ENCODE data around the gene EPB41L5.
"Not testable (repeated sequence)": the region's sequence is repeated elsewhere in the genome, so short reads cannot be mapped to it uniquely, and the experiment has no call there.

EPB41L5 gene

DNA sequence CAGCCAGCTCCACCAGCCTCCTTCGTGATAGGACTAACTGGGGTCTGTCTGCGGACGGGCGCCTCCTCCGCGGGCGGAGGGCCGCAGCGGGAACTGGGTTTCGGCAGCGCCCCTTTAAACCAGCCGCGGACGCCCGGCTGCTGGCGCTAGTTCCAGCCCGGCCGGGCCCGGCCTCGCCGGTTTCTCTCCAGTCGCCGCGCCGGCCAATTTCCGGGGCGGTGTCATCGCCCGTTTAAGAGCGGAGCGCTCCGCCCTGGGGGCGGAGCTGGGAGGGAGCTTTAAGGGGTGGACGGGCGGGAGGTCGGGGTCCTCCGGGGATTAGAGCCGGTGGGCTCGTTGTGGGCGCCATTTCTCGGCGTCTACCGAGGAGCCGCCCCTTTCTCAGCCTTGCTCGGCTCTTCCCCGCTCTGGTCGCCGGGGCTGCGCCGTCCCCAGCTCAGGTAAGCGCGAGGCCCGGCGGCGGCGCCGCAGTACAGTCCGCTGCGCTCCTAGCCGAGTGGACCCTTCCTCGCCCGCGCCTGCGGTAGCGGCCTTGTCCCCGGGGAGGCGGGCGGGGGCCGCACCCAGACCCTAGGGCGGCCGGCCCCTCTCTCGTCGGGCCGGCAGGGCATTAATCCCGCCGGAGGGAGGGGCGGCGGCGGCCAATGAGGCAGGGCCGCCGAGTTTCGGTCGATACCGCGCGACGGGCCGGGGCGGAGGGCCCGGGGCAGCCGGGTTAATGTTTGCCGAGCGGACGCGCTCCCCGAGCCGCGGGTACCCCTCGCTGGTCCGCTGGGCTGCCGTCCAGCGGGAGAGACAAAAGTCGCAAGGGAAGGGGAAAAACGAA, at the start of gene EPB41L5:
EPB41L5 (plus strand) TSS at position 307 of the 826 bp plus-strand sequence. CDS start 6,008 bp downstream, outside the sequence.
- peak; percentile 49 to 78 for DNase-seq

DNA sequence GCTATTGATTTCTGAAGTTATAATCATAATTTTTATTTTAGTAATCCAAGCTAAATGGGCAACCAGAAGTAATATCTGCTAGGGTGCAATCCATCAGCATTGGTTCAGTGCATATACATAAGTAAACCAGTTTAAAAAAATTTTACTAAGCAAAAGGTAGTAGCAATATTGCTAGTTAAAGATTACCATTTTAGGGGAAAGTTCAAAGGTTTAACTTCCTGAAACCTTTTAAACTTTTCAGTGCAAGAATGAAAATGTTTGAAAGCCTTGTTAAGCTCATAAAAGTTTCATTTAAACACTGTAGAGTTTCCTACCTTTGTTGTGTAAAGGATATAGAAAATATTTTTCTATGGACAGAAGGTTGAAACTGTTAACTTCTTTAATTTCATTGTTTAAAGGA, 31.0 kb upstream of the EPB41L5 start:
- DNase-seq, result no peak

DNA sequence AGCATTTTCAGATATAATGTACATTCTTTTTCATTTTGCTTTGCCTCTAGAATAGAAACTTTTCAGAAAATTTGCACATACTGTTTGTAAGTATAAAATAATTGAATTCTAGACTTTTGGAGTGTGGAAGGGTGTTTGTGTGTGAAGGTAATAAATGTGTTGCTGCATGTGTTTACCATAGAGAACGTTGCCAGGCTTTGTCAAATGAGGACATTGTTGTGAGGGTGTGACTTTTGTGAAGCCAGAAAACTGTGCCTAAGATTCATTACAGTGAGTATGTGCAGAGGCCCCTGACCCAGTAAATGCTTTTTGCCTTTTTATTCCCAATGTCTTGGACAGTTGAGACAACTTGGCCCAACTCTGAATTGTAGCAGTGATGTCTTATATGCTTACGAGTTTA, 30.4 kb upstream of the EPB41L5 start:
- no peak for DNase-seq

DNA sequence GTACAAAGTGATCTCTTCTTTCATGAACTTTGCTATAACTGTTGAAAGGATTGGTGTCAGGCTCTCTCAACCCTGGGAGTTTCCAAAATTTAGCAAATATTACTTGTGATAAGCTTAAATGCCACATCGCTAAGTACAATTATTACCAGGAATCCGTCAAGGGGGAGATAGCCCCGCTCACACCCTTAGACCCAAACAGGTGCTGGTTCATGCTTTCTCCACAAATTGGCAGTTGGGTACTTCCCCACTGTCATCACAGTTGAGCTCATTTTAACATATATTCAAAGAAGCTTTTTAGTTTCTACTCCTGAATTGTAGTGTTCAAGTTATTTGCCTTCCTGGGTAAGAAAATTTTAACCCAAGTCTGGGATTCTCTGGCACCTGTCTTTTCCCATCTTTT, 29.8 kb upstream of the EPB41L5 start:
- DNase-seq, result no peak

DNA sequence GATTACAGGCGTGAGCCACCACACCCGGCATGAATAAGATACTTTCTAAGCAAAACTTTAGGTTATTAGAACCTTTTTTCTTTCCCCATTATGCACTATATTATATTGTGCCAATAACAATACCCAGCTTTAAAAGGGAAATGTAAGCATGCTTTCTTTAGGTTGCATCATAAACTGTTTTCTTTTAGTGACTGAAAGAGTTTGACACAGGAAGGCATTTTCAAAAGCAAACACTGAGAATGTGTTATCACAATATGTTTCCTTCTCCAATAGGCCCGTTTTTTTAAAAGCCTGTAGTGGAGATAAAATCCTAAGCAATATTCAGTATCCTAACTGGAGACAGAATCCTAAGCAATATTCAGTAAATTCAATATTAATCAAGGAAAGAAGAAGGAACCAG, 16.7 kb upstream of the EPB41L5 start:
- DNase-seq, result no peak

DNA sequence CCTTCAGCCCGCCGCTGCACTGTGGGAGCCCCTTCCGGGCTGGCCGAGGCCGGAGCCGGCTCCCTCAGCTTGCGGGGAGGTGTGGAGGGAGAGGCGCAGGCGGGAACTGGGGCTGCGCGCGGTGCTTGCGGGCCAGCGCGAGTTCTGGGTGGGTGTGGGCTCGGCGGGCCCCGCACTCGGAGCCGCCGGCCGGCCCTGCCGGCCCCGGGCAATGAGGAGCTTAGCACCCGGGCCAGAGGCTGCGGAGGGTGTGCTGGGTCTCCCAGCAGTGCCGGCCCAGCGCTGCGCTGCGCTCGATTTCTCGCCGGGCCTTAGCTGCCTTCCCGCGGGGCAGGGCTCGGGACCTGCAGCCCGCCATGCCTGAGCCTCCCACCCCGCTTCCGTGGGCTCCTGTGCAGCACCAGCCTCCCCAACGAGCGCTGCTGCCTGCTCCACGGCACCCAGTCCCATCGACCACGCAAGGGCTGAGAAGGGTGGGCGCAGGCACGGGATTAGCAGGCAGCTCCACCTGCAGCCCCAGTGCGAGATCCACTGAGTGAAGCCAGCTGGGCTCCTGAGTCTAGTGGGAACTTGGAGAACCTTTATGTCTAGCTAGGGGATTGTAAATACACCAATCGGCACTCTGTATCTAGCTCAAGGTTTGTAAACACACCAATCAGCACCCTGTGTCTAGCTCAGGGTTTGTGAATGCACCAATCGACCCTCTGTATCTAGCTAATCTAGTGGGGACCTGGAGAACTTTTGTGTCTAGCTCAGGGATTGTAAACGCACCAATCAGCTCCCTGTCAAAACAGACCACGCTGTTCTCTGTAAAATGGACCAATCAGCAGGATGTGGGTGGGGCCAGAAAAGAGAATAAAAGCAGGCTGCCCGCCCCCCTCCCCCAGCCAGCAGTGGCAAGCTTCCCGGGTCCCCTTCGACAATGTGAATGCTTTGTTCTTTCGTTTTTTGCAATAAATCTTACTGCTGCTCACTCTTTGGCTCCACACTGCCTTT, 15.7 kb upstream of the EPB41L5 start:
- DNase-seq, result not testable (repeated sequence)

DNA sequence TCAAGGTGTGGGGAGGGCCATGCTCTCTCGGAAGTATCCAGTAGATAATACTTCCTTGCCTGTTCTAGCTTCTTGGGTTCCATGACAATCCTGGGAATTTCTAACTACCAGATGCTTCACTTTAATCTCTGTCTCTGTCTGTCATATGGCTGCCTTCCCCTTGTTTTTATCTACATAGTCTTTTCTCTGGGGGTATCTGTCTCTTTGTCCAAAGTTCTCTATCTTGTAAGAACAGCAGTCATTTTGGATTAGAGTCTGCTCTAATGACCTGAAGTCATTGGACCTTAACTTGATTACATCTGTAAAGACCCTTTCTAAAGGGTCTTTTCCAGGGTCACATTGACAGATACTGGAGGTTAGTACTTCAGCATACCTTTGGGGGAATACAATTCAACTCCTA, 11.4 kb upstream of the EPB41L5 start:
- DNase-seq, result no peak

DNA sequence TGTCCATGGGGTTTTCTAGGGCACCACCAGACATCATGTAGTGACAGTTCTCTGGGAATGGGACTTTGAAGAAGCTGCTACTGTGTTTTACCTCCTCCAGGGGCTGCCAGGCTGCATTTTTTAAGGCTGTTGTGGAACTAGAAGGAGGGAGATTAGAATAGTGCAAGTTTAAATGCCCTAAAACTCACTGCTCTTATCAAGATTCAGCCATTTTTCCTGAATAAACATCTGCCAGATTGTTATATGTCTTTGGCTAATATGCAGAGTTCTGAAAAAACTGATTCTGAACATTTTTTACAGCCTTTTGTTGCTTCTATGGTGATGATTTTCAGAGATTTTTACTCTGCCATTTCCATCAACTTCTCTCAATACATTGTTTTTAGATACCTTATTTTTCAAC, 8.6 kb upstream of the EPB41L5 start:
- DNase-seq, result no peak

DNA sequence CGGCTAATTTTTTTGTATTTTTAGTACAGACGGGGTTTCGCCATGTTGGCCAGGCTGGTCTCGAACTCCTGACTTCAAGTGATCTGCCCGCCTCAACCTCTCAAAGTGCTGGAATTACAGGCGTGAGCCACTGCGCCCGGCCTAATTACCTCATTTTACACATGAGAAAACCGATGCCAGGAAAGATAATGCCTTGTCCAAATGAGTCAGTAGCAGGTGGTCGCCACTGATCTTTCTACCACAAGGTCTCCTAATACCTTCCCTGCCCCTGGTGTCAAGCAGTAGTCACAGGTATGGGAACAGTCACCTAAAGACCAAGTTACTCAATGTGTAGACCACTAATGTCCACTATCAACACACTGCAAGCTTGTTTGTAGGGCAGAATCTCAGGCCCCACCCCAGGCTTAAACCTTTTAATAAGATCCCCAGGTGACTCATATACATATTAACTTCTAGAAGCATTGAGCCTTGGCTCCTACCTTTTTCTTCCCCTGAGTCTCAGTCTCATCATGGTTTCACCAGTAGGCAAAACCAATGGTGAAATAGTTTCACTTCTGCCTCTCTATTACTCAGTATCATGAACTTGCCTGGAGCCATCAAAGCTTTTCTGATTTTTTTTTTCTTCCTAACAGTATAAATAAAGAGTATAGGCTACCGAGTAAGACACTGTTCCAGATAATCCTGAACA, 6.9 kb upstream of the EPB41L5 start:
- DNase-seq, result no peak

DNA sequence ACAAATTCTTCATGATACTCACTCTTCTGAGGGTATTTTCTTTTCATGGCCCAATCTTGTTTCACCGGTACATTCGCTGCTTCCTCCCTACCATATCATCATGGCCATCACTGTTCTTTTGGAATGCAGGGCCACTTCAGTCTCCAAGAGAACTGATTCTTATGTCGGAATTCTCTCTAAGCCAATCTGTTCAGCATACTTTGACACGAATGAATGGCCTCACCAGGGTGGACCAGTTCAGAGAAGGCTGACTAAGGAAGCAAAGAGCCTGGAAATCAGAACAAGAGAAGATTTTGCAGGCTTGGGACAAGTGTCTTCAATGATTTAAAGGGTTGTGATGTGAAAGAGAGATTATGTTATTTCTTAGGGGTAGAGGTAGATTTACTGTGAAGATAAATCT, 5.0 kb upstream of the EPB41L5 start:
- no peak for DNase-seq

DNA sequence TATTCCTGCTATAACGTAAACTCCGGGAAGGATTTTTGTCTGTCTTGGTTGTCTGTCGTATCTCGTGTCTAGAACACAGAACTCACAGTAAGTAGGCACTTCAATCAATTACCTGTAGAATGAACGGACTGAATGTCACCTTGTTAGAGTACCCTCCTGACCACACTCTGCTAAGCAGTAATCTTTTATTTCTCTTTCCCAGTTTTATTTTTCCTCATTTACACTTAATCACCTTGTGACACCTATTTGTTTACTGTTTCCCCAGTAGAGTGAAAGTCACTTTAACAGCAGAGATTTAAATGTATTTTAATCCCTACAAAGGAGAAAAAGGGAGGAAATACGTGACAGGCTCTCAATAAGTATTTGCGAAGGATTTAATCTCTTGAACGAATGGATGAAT, 514 bp upstream of the EPB41L5 start:
- no peak for DNase-seq

DNA sequence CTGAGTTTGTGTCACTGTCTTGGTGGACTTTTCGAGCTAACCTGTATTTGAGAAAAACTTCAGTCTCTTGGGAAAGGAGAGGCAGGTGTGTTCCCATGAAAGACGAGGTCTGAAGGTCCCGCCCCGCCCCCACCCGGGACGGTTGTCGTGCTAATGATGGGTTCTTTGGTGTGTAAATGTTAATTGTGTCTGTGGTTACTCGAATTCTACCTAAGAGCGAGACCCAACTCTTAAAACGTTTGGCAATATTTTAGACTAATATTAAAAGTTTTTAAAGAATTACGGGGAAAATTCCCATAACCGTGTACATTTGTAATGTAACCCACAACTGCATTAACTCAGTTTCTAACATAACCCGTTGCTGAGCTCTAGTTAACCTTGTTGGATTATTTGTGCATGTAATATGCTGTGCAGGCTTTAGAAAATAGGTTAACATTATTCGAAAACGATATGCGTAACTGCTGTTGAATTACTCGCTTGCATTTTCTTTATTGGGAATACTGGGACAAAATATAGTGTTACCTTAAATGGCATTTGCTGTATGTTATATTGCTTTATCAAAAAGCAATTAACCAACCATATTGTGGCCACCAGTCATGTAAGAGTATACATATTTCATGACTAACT, 833 bp downstream of the EPB41L5 start:
- DNase-seq, result peak in 1 of 2 experiments; percentile 2

DNA sequence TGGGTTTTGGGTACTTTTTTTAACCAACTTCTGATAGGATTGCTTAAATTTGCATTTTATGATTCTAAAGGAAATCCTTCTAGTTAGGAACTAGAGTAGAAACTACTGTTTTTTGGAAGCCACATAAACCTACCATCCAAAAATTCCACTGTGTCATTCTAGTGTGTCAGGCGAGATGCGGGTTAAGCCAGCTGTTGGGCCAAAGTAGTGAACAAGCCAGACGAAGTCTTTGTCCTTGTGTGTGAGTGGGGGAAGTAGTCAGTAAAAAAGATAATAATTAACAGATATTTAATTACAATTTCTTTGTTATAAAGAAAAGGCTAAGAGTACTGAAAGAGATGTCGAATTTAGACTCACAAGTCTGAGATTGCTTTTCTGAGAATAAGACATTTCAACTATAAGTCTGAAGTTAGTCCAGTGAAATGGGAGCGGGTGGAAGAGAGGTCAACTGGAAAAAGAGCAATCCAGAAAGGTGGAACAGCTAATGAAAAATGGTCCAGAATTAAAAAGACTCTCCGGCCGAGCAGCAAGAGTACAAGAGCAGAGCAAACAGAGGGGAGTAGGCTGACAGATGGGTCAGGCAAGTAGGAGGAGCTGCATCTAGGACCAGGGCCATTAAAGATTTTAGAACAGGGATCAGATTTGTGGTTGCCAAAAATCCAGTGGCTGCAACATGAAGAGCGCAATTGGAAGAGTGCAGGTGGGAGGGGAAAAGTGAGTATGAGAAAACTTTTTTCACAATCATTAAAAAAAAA, 1.5 kb downstream of the EPB41L5 start:
- DNase-seq, result no peak

DNA sequence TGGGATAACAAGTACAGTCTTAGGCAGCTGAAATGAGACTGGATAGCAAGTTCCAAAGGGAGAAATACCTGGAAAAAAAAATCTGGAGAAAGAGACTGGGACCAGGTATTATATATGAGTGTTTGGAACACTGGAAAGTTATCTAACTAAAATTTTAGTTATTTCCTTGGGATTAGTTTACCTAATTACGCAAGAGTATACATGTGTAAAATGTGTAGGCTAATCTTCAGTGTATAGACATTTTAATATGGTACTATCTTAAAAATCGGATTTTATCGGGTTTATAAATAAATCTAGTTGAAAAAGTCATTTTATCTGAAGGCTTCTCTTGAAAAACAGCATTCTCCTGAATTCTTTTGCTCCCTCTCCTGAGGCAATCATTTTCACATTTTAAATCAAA, 3.9 kb downstream of the EPB41L5 start:
- no peak for DNase-seq

DNA sequence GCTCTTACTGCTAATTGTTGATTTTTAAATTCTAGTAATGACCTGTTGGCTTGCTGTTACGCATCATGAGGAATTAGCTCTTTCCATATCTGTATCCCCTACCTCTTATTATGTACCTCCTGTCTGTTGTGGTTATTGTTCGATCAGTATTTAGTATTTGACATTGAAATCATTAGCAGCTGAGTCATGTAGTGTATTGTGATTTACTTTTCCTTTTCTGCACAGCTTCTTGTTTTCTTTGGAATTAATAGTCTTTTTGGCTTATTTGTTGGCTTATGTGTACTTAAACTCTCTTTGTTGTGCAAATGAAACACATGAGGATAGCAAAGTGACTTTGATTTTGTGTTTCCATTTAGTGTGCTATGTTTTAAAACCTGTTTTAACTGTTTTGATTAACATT, 4.3 kb downstream of the EPB41L5 start:
- no peak for DNase-seq

DNA sequence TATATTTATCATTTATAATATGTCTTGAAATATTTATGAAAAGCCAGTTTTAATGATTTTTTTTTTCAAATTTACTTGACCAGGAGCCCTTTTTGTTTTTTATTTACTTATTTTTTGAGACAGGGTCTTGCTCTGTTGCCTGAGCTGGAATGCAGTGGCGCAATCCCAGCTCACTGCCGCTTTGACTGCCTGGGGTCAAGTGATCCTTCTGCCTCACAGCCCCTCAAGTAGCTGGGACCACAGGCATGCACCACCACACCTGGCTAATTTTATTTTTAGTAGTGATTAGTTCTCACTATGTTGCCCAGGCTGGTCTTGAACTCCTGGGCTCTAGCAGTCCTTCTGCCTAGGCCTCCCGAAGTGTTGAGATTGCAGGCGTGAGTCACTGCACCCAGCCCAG, 5.7 kb downstream of the EPB41L5 start:
- DNase-seq, result no peak

DNA sequence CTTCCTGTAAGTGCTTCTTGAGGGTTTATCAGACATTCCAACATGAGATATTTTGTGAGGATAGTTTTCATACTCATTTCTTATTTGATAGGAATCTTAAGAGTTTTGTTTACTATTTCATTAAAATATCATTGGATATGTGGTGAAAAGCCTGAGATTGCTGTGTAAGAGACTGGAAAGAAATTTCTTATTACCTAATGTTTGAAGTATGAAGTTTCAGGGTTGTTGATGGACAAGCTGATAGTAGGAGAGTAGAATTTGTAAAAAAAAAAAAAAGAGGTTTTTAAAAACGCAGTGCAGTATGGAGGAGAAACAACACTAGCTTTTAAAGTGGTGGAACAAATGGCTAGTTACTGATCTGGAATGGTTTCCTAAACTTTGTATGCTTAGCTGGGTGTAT, 7.7 kb downstream of the EPB41L5 start:
- no peak for DNase-seq

DNA sequence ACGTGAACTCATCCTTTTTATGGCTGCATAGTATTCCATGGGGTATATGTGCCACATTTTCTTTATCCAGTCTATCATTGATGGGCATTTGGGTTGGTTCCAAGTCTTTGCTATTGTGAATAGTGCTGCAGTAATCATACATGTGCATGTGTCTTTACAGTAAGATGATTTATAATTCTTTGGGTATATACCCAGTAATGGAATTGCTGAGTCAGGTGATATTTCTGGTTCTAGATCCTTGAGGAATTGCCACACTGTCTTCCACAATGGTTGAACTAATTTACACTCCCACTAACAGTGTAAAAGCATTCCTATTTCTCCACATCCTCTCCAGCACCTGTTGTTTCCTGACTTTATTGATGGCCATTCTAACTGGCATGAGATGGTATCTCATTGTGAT, 9.6 kb downstream of the EPB41L5 start:
- not testable (repeated sequence) for DNase-seq

DNA sequence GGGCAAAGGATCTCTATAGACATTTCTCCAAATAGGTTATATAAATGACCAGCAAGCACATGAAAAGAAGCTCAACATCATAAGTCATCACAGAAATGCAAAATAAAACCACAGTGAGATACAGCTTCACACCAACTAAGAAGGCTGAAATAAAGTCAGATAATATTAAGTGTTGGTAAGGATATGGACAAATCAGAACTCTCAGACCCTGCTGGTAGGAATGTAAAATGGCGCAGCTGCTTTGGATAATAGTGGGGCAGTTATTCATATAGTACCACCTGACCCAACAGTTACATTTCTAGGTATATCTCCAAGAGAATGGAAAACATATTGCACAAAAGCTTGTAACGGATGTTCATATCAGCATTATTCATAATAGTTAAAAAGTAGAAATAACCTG, 14.0 kb downstream of the EPB41L5 start:
- no peak for DNase-seq

DNA sequence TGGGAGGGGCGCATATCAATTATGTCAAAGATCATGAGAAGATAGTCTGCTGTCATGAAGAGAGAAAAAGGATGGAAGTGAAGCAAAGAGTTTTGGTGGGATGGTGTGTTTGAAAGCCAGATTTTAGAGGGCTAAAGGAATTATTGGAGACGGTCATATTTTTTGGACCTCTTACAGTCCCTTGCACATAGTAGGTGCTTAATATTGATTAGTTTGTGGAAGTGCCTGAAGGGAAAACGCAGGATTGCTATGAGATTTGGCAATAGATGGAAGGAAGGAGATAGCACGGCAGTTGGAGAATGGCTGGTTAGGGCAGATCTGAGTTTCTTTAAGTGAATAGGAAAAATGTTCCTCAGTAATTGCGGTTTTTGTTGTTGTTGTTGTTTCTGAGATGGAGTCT, 15.9 kb downstream of the EPB41L5 start:
- DNase-seq, result no peak

DNA sequence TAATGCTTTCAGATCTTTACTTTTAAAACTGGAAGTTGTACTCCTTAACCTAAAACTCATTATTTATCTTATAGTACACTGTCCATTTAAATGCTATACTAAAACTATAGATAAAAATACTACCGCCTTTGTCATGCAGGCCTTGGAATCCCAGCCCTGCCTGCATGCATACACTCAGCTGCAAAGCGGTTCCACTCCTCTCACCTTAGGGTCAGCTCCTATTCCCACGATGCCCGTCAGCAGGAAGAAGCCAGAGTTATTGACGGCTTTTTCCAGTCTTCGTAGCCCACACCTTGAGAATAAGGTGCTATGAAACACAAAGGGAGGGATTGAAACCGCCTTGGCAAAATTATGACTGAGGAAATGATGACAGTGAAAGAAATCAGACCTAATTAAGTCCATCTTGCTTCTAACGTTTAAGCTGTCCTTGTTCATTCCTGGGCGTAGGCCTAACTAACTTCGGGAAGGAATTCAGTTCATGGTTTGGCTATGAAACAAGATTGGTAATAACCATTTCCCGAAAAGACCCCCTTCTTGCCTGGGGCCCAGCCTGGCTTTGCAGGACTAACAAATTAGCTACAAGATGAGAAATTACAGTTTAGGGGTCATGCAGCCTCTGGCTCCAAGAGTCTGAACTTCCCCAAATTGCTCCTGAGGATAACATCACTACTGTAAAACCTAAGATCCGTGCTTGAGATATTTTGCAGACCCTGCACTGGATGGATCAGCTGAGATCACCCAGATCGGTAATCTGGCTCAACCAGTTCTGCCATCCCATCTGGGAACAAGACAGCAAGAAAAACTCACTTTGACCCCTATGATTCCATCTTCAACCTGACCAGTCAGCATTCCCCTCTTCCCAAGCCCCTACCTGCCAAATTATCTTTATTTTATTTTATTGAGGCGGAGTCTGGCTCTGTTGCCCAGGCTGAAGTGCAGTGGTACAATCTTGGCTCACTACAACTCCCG, 17.1 kb downstream of the EPB41L5 start:
- DNase-seq, result no peak
